ENCODE results near the gene KRT222. TPM values are rescaled to one million over a fixed set of nuclear protein-coding genes. Genes with fewer than 3 reads are reported as not detected.

The KRT222 gene
- polyA plus RNA-seq, 1 donor (not counting 4 experiments of a cell fraction or from before 2014, with no cell fraction given): 0.76 TPM

GRCh38 chr17:40699371-40699770 lies 34.4 kb upstream of the KRT222 start:
- no peaks in the 10 kb centered on the region for H3K9me1 ChIP-seq (ENCODE audit: control insufficient read depth, extremely low read depth, insufficient read depth, low read length)
- no peaks in the 10 kb centered on the region for H4K20me1 ChIP-seq (ENCODE audit: control insufficient read depth, extremely low read depth, insufficient read depth, low read length)
- no peaks in the 10 kb centered on the region for H3K27me3 ChIP-seq (ENCODE audit: control insufficient read depth, extremely low read depth, insufficient read depth, low read length)
- H3K4me2 ChIP-seq (ENCODE audit: control insufficient read depth, extremely low read depth, insufficient read depth, low read depth, low read length): no peak overlapping the region
- H3K36me3 ChIP-seq (ENCODE audit: control insufficient read depth in 2 of 2, extremely low read depth in 1 of 2, insufficient read depth in 2 of 2, low read length in 2 of 2): no peaks in the 10 kb centered on the region
- H3K4me1 ChIP-seq (ENCODE audit: control insufficient read depth, extremely low read depth, insufficient read depth, low read length): peaks cover 11% of the 10 kb centered on the region
- no peaks in the 10 kb centered on the region for H3K79me2 ChIP-seq (ENCODE audit: control insufficient read depth, insufficient read depth, low read length)
- no peak for TF ChIP-seq CTCF (optimal IDR thresholded peaks at IDR 0.05 in 1 of 3, IDR thresholded peaks at IDR 0.05 in 1 of 3, conservative IDR thresholded peaks at IDR 0.05 in 1 of 3; ENCODE audit: extremely low read depth in 1 of 3, insufficient read depth in 2 of 3, low read length in 3 of 3)
- no peak for TF ChIP-seq EZH2 (IDR thresholded peaks at IDR 0.05; ENCODE audit: low read length)
- no peak overlapping the region for H2AFZ ChIP-seq (ENCODE audit: control insufficient read depth, low read length)
- dilution Hi-C loops (cut with MboI; ENCODE audit: extremely low pct_ligation_motif_present, low sequenced_read_pairs): no loop called here
- no peaks in the 10 kb centered on the region for H3K9me3 ChIP-seq (ENCODE audit: control insufficient read depth, low read depth, low read length)
- DNase-seq (ENCODE audit: low read depth, low spot score) (no peak), FAIRE-seq (no peak)
- H3K9ac ChIP-seq (ENCODE audit: control insufficient read depth, extremely low read depth, insufficient read depth, low read length): no peak overlapping the region
- H3K27ac ChIP-seq (ENCODE audit: control insufficient read depth, insufficient read depth, low read length): no peak overlapping the region
- H3K4me3 ChIP-seq (ENCODE audit: control insufficient read depth in 2 of 3, extremely low read depth in 1 of 3, insufficient read depth in 2 of 3, low read depth in 1 of 3, low read length in 3 of 3): no peak overlapping the region

- Histone ChIP-seq H3K4me2 (ENCODE audit: control insufficient read depth, extremely low read depth, insufficient read depth, low read depth, low read length) (peak overlapping the region; percentile 61), H3K9me3 (ENCODE audit: control insufficient read depth, low read depth, low read length) (no peaks in the 10 kb centered on the region), H3K4me1 (ENCODE audit: control insufficient read depth, extremely low read depth, insufficient read depth, low read length) (peaks cover 11% of the 10 kb centered on the region), H3K79me2 (ENCODE audit: control insufficient read depth, insufficient read depth, low read length) (no peaks in the 10 kb centered on the region), H3K36me3 (ENCODE audit: control insufficient read depth in 2 of 2, extremely low read depth in 1 of 2, insufficient read depth in 2 of 2, low read length in 2 of 2) (no peaks in the 10 kb centered on the region), H3K9me1 (ENCODE audit: control insufficient read depth, extremely low read depth, insufficient read depth, low read length) (no peaks in the 10 kb centered on the region), H2AFZ (ENCODE audit: control insufficient read depth, low read length) (no peak overlapping the region), H3K4me3 (ENCODE audit: control insufficient read depth in 2 of 3, extremely low read depth in 1 of 3, insufficient read depth in 2 of 3, low read depth in 1 of 3, low read length in 3 of 3) (no peak overlapping the region), H4K20me1 (ENCODE audit: control insufficient read depth, extremely low read depth, insufficient read depth, low read length) (no peaks in the 10 kb centered on the region), H3K27me3 (ENCODE audit: control insufficient read depth, extremely low read depth, insufficient read depth, low read length) (no peaks in the 10 kb centered on the region), H3K9ac (ENCODE audit: control insufficient read depth, extremely low read depth, insufficient read depth, low read length) (no peak overlapping the region), H3K27ac (ENCODE audit: control insufficient read depth, insufficient read depth, low read length) (no peak overlapping the region)
- DNase-seq (ENCODE audit: low read depth, low spot score): no peak
- dilution Hi-C loops (cut with MboI; ENCODE audit: extremely low pct_ligation_motif_present, low sequenced_read_pairs): no loop called here
- TF ChIP-seq EZH2 (IDR thresholded peaks at IDR 0.05; ENCODE audit: low read length) (no peak), CTCF (optimal IDR thresholded peaks at IDR 0.05 in 1 of 3, IDR thresholded peaks at IDR 0.05 in 1 of 3, conservative IDR thresholded peaks at IDR 0.05 in 1 of 3; ENCODE audit: extremely low read depth in 1 of 3, insufficient read depth in 2 of 3, low read length in 3 of 3) (no peak)
- no peak for FAIRE-seq
These were observed 32.3 kb upstream of the KRT222 start for GRCh38 chr17:40697297-40697696.
